UCSD-AML1 (cell line): Measurements from ENCODE around the gene CXCL3.

Experiments used
- DNase-seq: peaks from one replicate; lab custom pipeline; 2025; ENCODE audit not compliant: unreplicated experiment; lab: John Stamatoyannopoulos, UW

CXCL3 gene

GRCh38 chr4:74056114-74056857, 17.8 kb upstream of the CXCL3 start:
- DNase-seq: no peak

GRCh38 chr4:74055498-74055897, 17.0 kb upstream of the CXCL3 start:
- no peak for DNase-seq

GRCh38 chr4:74055096-74055495, 16.6 kb upstream of the CXCL3 start:
- DNase-seq: no peak

- DNase-seq: peak; percentile 38
These were observed 16.1 kb upstream of the CXCL3 start for GRCh38 chr4:74054483-74055047.

- DNase-seq: no peak
These were observed 8.7 kb upstream of the CXCL3 start for GRCh38 chr4:74047152-74047551.

GRCh38 chr4:74045772-74046171, 7.3 kb upstream of the CXCL3 start:
- DNase-seq: no peak

GRCh38 chr4:74045247-74045646, 6.8 kb upstream of the CXCL3 start:
- DNase-seq: no peak

- no peak for DNase-seq
These were observed 6.2 kb upstream of the CXCL3 start for GRCh38 chr4:74044677-74045076.

- DNase-seq: peak; percentile 7
These were observed 4.2 kb upstream of the CXCL3 start for GRCh38 chr4:74042681-74043080.

- DNase-seq: no peak
These were observed 2.9 kb upstream of the CXCL3 start for GRCh38 chr4:74041418-74041817.

- peak; percentile 23 for DNase-seq
These were observed 850 bp upstream of the CXCL3 start for GRCh38 chr4:74039315-74039763.

GRCh38 chr4:74038086-74038424, 434 bp downstream of the CXCL3 start:
- peak; percentile 78 for DNase-seq

GRCh38 chr4:74037076-74037955, 1.2 kb downstream of the CXCL3 start:
- DNase-seq: peak; percentile 46

GRCh38 chr4:74033739-74034138, 4.8 kb downstream of the CXCL3 start:
- no peak for DNase-seq

GRCh38 chr4:74032064-74032463, 6.4 kb downstream of the CXCL3 start:
- peak; percentile 13 for DNase-seq

- peak; percentile 13 for DNase-seq
These were observed 6.9 kb downstream of the CXCL3 start for GRCh38 chr4:74031576-74031975.

- no peak for DNase-seq
These were observed 8.2 kb downstream of the CXCL3 start for GRCh38 chr4:74030285-74030684.

GRCh38 chr4:74028504-74028903, 10.0 kb downstream of the CXCL3 start:
- no peak for DNase-seq

- DNase-seq: no peak
These were observed 14.8 kb downstream of the CXCL3 start for GRCh38 chr4:74023709-74024108.

- DNase-seq: no peak
These were observed 16.9 kb downstream of the CXCL3 start for GRCh38 chr4:74021601-74022000.

GRCh38 chr4:74018771-74019170, 19.7 kb downstream of the CXCL3 start:
- peak; percentile 53 for DNase-seq

GRCh38 chr4:74018116-74018515, 20.4 kb downstream of the CXCL3 start:
- no peak for DNase-seq
